Heart left ventricle (tissue), 13 donors: Measurements from ENCODE around the gene CDK3.

ENCODE experiments used
- POLR2A ChIP-seq, 2 donors: fragments of 450-650 bp; IDR thresholded peaks; one replicate each; pipeline ENCODE4 v1.6.1; 2017; ENCODE audit warnings: antibody characterized with exemption in 2 of 2, mild to moderate bottlenecking in 2 of 2, moderate library complexity in 2 of 2
- TF ChIP-seq, protein P1 (sequence below), 12 donors: fragments of 200-600 bp; sonication (generic) in 4 of 12; IDR thresholded peaks; one replicate each; pipeline versions ENCODE4 v1.5.0 to v1.8.0; 2018 to 2022; ENCODE audit warnings: antibody characterized with exemption in 12 of 12, mild to moderate bottlenecking in 5 of 12
- donor health status: ischemic (EF 13 %, LVEDD 7.1; RV severe dilation, severe dysfunction).
- donor health status: DM: no; HTN: yes; CAD: no.
- donor health status: DM: no; HTN: no; CAD: no.
- donor health status: ischemic (EF 25% LVEDD 6.9; RV normal size, moderate dysfunction).
- donor health status: ischemic (EF 25% LVEDD 5.7; RV mildly dilated, moderate dysfunction).
- donor health status: ischemic (EF 35%, LVEDD 5.7; RV mildly dilated, moderate dysfunction).
- donor health status: nonischemic (EF 11% LVEDD 7.7; RV severe dilation, severe dysfunction).
- donor health status: DM: yes; HTN: yes; CAD: no.
- donor health status: PGD.
- donor health status: ischemic (EF 29% LVEDD 5.4; RV normal size, mild dysfunction).
- donor health status: nonischemic (EF 23%, LVEDD 6.1; RV moderate dilation, normal function).

DNA sequence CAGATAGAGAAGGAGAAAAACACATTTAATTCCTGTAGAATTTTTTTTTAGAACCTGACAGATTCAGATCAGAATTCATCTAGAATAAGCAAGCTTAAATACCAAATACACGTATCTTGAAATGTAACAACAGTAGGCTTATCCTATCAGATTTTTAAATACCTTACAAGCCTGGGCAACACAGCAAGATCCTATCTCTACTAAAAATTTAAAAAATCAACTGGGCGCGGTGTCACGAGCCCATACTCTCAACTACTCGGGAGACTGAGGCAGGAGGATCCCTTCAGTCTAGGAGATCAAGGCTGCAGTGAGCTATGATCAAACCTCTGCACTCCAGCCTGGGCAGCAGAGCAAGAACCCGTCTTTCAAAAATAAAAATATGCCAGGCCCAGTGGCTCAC lies 35.2 kb upstream of the CDK3 start:
- TF ChIP-seq, protein P1, sequence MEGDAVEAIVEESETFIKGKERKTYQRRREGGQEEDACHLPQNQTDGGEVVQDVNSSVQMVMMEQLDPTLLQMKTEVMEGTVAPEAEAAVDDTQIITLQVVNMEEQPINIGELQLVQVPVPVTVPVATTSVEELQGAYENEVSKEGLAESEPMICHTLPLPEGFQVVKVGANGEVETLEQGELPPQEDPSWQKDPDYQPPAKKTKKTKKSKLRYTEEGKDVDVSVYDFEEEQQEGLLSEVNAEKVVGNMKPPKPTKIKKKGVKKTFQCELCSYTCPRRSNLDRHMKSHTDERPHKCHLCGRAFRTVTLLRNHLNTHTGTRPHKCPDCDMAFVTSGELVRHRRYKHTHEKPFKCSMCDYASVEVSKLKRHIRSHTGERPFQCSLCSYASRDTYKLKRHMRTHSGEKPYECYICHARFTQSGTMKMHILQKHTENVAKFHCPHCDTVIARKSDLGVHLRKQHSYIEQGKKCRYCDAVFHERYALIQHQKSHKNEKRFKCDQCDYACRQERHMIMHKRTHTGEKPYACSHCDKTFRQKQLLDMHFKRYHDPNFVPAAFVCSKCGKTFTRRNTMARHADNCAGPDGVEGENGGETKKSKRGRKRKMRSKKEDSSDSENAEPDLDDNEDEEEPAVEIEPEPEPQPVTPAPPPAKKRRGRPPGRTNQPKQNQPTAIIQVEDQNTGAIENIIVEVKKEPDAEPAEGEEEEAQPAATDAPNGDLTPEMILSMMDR (IDR thresholded peaks at IDR 0.05): no peak
- TF ChIP-seq POLR2A (IDR thresholded peaks at IDR 0.05): no peak
